GM12801 (cell line): Measurements from ENCODE around the gene GOLPH3.

Source experiments
- TF ChIP-seq, protein P1 (sequence below): IDR thresholded peaks from one replicate; pipeline ENCODE4 v1.5.1; 2011; ENCODE audit warnings: control low read depth; ENCODE audit not compliant: insufficient read length; ENCODE audit errors: extremely low read depth

The GOLPH3 gene

DNA sequence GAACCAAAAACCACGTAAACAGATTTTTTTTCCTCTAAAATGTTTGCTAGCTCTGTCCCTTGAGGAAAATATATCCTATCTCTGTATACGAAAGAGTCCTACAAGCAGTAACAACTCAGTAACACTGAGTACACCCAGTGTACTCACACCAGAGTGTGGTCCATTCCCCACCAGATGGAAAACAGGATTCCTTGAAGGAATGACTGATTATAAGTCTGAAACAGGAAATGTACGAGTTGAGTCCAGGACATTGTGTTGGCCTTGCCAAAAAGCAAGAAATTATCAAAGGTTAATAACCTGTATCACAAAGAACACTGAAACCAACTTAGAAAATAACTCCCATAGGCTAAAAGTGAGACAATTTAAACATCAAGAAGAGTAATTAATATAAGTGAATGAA, 20.4 kb downstream of the GOLPH3 start:
- TF ChIP-seq, protein P1, sequence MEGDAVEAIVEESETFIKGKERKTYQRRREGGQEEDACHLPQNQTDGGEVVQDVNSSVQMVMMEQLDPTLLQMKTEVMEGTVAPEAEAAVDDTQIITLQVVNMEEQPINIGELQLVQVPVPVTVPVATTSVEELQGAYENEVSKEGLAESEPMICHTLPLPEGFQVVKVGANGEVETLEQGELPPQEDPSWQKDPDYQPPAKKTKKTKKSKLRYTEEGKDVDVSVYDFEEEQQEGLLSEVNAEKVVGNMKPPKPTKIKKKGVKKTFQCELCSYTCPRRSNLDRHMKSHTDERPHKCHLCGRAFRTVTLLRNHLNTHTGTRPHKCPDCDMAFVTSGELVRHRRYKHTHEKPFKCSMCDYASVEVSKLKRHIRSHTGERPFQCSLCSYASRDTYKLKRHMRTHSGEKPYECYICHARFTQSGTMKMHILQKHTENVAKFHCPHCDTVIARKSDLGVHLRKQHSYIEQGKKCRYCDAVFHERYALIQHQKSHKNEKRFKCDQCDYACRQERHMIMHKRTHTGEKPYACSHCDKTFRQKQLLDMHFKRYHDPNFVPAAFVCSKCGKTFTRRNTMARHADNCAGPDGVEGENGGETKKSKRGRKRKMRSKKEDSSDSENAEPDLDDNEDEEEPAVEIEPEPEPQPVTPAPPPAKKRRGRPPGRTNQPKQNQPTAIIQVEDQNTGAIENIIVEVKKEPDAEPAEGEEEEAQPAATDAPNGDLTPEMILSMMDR: no peak

DNA sequence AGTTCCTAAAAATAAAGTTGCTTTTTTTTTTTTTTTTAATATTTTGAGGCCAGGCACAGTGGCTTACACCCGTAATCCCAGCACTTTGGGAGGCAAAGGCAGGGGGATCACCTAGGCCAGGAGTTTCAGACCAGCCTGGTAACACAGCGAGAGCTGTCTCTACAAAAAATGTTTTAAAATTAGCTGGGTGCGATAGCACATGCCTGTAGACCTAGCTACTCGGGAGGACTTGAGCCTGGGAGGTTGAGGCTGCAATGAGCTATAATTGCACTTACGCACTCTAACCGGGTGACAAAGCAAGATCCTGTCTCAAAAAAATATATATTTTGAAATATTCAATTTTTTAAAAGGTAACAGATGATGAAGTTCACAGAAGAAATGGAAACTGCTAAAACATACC, 22.9 kb downstream of the GOLPH3 start:
- TF ChIP-seq, protein P1: no peak

DNA sequence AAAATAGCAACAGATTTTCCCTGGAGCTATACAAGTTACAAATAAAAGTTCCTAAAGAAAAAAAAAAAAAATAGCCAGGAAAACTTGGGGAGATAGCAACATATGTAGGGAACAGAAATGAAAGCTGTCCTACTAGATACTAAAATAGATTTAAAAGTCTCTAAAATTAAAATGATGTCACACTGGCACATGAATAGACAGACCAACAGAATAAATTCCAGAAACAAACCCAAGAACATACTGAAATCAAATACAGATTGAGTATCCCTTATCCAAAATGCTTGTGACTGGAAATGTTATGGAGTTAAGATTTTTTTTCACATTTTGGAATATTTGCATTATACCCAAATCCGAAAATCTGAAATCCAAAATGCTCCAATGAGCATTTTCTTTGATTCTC, 23.8 kb downstream of the GOLPH3 start:
- TF ChIP-seq, protein P1: no peak

DNA sequence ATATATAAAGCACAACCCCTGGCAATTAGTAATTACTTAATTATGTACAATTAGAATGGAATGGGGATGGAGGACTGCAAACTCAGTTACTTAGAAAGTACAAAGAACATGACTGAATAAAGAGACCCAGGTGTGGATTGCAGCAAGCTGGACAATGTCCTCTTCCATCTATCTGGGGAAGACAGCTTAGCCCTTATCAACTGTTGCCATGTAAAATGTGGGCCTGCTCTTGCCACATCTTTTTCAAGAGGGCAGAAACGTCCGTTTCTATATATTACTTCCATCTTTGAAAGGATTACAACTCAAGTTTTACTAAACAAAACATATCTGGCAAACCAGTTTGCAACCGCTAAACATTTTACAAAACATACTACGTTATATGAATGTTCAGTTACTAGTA, 26.2 kb downstream of the GOLPH3 start:
- TF ChIP-seq, protein P1: no peak

- TF ChIP-seq, protein P1: no peak
Measured at GRCh38 chr5:32147236-32147635, 26.9 kb downstream of the GOLPH3 start.

GRCh38 chr5:32145378-32145777, 28.7 kb downstream of the GOLPH3 start:
- TF ChIP-seq, protein P1: no peak

GRCh38 chr5:32144378-32145207, 29.5 kb downstream of the GOLPH3 start:
- TF ChIP-seq, protein P1: no peak
